Neural progenitor cell (in vitro differentiated cells): ENCODE results near the gene USP34. TPM values are rescaled to one million over a fixed set of nuclear protein-coding genes. Genes with fewer than 3 reads are reported as not detected.
"Not testable (repeated sequence)": the region's sequence is repeated elsewhere in the genome, so short reads cannot be mapped to it uniquely, and the experiment has no call there.

Source experiments
- DNase-seq: peaks from one replicate; pipeline ENCODE4 v3.0.0-alpha.2; 2016; ENCODE audit warnings: low spot score
- H2AFZ ChIP-seq: fragments of 200-600 bp; sonication (generic); replicated peaks from 2 replicates; pipeline ENCODE4 v1.6.1; 2016; ENCODE audit warnings: antibody characterized with exemption
- H3F3A ChIP-seq: fragments of 200-600 bp; sonication (generic); 2 replicates; pipeline ENCODE4 v1.6.1; 2016; ENCODE audit warnings: antibody characterized with exemption, low read depth
- H3K27ac ChIP-seq: fragments of 200-600 bp; sonication (generic); 2 replicates; pipeline ENCODE4 v1.5.1; 2016; ENCODE audit warnings: mild to moderate bottlenecking
- H3K27me3 ChIP-seq: fragments of 200-600 bp; sonication (generic); 2 replicates; pipeline ENCODE4 v1.6.1; 2016; ENCODE audit warnings: mild to moderate bottlenecking, moderate library complexity
- H3K36me3 ChIP-seq: fragments of 200-600 bp; sonication (generic); 2 replicates; pipeline ENCODE4 v1.5.1; 2016
- H3K4me1 ChIP-seq: fragments of 200-600 bp; sonication (generic); 2 replicates; pipeline ENCODE4 v1.6.1; 2016; ENCODE audit warnings: mixed run types
- H3K4me2 ChIP-seq: fragments of 200-600 bp; sonication (generic); 2 replicates; pipeline ENCODE4 v1.6.1; 2016
- H3K4me3 ChIP-seq: fragments of 200-600 bp; sonication (generic); 2 replicates; pipeline ENCODE4 v1.5.1; 2016
- H3K79me2 ChIP-seq: fragments of 200-600 bp; sonication (generic); 2 replicates; pipeline ENCODE4 v1.6.1; 2016; ENCODE audit warnings: low read depth
- H3K9ac ChIP-seq: fragments of 200-600 bp; sonication (generic); 2 replicates; pipeline ENCODE4 v1.6.1; 2016
- H3K9me3 ChIP-seq: fragments of 200-600 bp; sonication (generic); 2 replicates; pipeline ENCODE4 v1.5.1; 2016; ENCODE audit warnings: low read depth
- H4K20me1 ChIP-seq: fragments of 200-600 bp; sonication (generic); 2 replicates; pipeline ENCODE4 v1.6.1; 2016; ENCODE audit warnings: low read depth
- H3K27ac Mint-ChIP-seq: 3 replicates; pipeline ENCODE4 v1.8.0; 2021; ENCODE audit warnings: mixed read lengths
- H3K27me3 Mint-ChIP-seq: 2 replicates; pipeline ENCODE4 v1.8.0; 2022; ENCODE audit warnings: low read depth, mild to moderate bottlenecking, inconsistent platforms, moderate library complexity, mixed read lengths; ENCODE audit not compliant: insufficient read depth
- H3K36me3 Mint-ChIP-seq: 3 replicates; pipeline ENCODE4 v1.8.0; 2021; ENCODE audit warnings: mixed read lengths
- H3K4me1 Mint-ChIP-seq: 3 replicates; pipeline ENCODE4 v1.8.0; 2021; ENCODE audit warnings: mixed read lengths
- H3K4me3 Mint-ChIP-seq: 3 replicates; pipeline ENCODE4 v1.8.0; 2021; ENCODE audit warnings: mild to moderate bottlenecking, moderate library complexity, mixed read lengths
- H3K9me3 Mint-ChIP-seq: 3 replicates; pipeline ENCODE4 v1.8.0; 2020; ENCODE audit warnings: mixed read lengths
- EZH2 ChIP-seq: fragments of 200-600 bp; sonication (generic); IDR thresholded peaks from 2 replicates; pipeline ENCODE4 v1.6.1; 2017; ENCODE audit warnings: antibody characterized with exemption, mild to moderate bottlenecking, moderate library complexity
- EZH2phosphoT487 ChIP-seq: fragments of 200-600 bp; sonication (generic); IDR thresholded peaks from 2 replicates; pipeline ENCODE4 v1.6.1; 2017; ENCODE audit warnings: antibody characterized with exemption
- total RNA-seq: library from RNA; depleted of rRNA; stranded (reverse); fragments of >200 nt; gene quantifications from 2 replicates; pipeline ENCODE4 v1.2.3, GENCODE V29; 2015; ENCODE audit warnings: low replicate concordance
- TF ChIP-seq, protein P1 (sequence below): fragments of 200-600 bp; sonication (generic); IDR thresholded peaks from 2 replicates; pipeline ENCODE4 v1.5.1; 2017; ENCODE audit warnings: antibody characterized with exemption, mild to moderate bottlenecking

Gene USP34
- total RNA-seq, 1 donor from 2014 or later, result 162 TPM

DNA sequence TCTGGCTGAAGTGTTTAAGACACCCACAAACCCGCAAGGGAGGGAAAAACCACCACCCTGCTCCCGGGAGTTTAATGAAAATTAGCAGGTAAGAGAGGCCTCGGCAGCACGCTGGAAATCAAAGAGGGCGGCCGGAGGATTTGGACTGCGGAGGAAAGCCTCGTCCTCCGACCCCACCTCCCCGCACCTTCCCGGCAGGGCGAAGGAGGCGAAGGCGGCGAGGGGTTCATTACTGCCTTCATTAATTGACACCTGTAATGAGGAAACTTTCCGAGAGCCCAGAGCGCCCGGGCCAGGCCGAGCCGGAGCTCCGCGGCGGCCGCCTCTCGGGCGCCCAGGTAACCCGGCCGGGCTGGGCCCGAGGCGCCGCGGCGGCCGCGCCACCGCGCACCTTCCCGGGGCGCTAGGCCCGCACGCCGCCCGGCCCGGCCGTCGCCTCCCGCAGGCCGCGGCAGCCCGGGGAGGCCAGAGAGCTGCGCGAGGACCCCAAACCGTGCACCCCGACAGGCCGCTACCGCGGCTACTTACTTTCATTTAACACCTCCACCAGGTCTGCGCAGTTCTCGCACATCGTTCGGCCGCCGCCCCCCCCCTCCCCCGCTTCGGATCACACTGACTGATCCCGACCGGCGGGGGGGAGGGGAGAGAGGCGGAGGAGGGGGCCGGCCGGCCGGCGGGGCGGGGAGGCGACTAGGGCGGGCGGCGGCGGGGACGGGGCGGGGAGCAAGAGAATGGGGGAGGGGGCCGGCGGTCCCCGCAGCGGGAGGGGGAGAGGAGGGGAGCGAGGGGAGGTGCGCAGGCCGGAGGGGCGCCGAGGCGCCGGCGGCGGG, 550 bp downstream of the USP34 start:
- Histone ChIP-seq H3K27ac (peak overlapping the region; percentile 95), H3F3A (peaks cover 40% of the 10 kb centered on the region), H3K4me3 (peak overlapping the region; percentile 90), H3K4me2 (peak overlapping the region; percentile 99), H3K27me3 (no peaks in the 10 kb centered on the region), H2AFZ (no peak overlapping the region), H3K9ac (peak overlapping the region; percentile 85), H3K9me3 (no peaks in the 10 kb centered on the region), H3K4me1 (peaks cover 16% of the 10 kb centered on the region), H3K36me3 (no peaks in the 10 kb centered on the region), H3K79me2 (peaks cover 71% of the 10 kb centered on the region), H4K20me1 (peaks cover 39% of the 10 kb centered on the region)
- H3K4me3 Mint-ChIP-seq, result peak overlapping the region; percentile 96
- TF ChIP-seq EZH2 (no peak), EZH2phosphoT487 (no peak)
- TF ChIP-seq, protein P1, sequence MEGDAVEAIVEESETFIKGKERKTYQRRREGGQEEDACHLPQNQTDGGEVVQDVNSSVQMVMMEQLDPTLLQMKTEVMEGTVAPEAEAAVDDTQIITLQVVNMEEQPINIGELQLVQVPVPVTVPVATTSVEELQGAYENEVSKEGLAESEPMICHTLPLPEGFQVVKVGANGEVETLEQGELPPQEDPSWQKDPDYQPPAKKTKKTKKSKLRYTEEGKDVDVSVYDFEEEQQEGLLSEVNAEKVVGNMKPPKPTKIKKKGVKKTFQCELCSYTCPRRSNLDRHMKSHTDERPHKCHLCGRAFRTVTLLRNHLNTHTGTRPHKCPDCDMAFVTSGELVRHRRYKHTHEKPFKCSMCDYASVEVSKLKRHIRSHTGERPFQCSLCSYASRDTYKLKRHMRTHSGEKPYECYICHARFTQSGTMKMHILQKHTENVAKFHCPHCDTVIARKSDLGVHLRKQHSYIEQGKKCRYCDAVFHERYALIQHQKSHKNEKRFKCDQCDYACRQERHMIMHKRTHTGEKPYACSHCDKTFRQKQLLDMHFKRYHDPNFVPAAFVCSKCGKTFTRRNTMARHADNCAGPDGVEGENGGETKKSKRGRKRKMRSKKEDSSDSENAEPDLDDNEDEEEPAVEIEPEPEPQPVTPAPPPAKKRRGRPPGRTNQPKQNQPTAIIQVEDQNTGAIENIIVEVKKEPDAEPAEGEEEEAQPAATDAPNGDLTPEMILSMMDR, result no peak
- H3K4me1 Mint-ChIP-seq, result peaks cover 22% of the 10 kb centered on the region
- H3K27me3 Mint-ChIP-seq, result no peaks in the 10 kb centered on the region
- peak overlapping the region; percentile 97 for H3K27ac Mint-ChIP-seq
- H3K9me3 Mint-ChIP-seq, result no peaks in the 10 kb centered on the region
- peaks cover 9% of the 10 kb centered on the region for H3K36me3 Mint-ChIP-seq
- peak; percentile 96 for DNase-seq

DNA sequence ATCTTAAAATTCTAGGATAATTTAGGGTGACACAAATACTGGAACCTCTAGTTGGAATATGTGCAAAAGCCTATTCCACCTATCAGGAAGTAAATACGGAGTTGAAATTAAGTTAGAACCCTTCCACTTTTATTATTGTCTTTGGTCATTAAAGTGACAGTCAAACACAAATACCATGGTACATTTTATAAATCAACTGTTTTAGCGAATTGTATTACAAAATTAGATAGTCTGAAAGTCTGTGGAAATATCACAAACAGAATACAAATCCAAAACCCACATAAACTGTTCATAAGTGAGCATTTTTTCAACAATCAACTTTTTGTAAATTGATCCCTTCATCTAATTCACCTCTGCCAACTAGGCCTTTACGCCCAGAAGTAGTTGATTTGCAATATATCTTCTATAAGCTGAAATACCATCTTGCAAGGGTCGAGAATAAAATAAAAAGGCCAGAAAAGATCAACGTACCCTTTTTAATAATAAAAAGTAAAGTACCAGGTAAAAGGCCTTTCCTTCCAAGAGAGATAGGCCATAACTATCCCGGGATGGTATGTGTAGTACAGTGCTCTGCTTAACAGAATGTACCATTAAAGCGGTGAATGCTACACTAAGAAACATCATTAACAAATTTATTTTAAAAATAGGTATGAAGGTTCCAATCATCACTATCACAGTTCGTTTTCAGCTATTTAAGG, 1.3 kb downstream of the USP34 start:
- no peak for DNase-seq
- Mint-ChIP-seq H3K9me3 (no peaks in the 10 kb centered on the region), H3K36me3 (peaks cover 9% of the 10 kb centered on the region), H3K27me3 (no peaks in the 10 kb centered on the region), H3K4me3 (peak overlapping the region; percentile 96), H3K27ac (peak overlapping the region; percentile 97), H3K4me1 (peaks cover 26% of the 10 kb centered on the region)
- Histone ChIP-seq H3K4me2 (peak overlapping the region; percentile 99), H4K20me1 (peaks cover 46% of the 10 kb centered on the region), H3K27me3 (no peaks in the 10 kb centered on the region), H3K9ac (peak overlapping the region; percentile 85), H3F3A (peaks cover 42% of the 10 kb centered on the region), H3K27ac (peak overlapping the region; percentile 95), H3K4me3 (peak overlapping the region; percentile 90), H3K9me3 (no peaks in the 10 kb centered on the region), H3K79me2 (peaks cover 79% of the 10 kb centered on the region), H3K36me3 (no peaks in the 10 kb centered on the region), H3K4me1 (peaks cover 20% of the 10 kb centered on the region), H2AFZ (no peak overlapping the region)
- TF ChIP-seq EZH2, result no peak
- TF ChIP-seq, protein P1, result no peak
- TF ChIP-seq EZH2phosphoT487, result no peak

DNA sequence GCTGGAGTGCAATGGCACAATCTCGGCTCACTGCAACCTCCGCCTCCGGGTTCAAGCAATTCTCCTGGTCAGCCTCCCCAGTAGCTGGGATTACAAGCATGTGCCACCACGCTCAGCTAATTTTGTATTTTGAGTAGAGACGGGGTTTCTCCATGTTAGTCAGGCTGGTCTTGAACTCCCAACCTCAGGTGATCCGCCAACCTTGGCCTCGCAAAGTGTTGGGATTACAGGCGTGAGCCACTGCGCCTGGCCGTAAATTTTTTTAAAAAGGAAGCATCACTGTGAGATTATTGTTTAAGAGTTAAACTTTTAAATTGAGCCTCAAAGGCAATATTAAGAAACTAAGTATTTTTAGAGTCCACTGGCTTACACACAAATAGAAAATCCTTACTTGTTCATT, 2.7 kb downstream of the USP34 start:
- not testable (repeated sequence) for H3K9ac ChIP-seq, H3K27me3 ChIP-seq, H3K27me3 Mint-ChIP-seq, H3K27ac ChIP-seq, DNase-seq, H3K9me3 Mint-ChIP-seq, H3K36me3 ChIP-seq, H3K27ac Mint-ChIP-seq, H3K36me3 Mint-ChIP-seq, H3K9me3 ChIP-seq, H2AFZ ChIP-seq, H3K4me3 ChIP-seq
- peak overlapping the region; percentile 99 for H3K4me2 ChIP-seq
- H3F3A ChIP-seq, result peaks cover 48% of the 10 kb centered on the region
- peaks cover 26% of the 10 kb centered on the region for H3K4me1 ChIP-seq
- H3K79me2 ChIP-seq, result peaks cover 87% of the 10 kb centered on the region
- peaks cover 60% of the 10 kb centered on the region for H4K20me1 ChIP-seq
- peaks cover 32% of the 10 kb centered on the region for H3K4me1 Mint-ChIP-seq
- H3K4me3 Mint-ChIP-seq, result peak overlapping the region; percentile 96
